ENCODE results near the gene ZNF615.

ZNF615 gene

DNA sequence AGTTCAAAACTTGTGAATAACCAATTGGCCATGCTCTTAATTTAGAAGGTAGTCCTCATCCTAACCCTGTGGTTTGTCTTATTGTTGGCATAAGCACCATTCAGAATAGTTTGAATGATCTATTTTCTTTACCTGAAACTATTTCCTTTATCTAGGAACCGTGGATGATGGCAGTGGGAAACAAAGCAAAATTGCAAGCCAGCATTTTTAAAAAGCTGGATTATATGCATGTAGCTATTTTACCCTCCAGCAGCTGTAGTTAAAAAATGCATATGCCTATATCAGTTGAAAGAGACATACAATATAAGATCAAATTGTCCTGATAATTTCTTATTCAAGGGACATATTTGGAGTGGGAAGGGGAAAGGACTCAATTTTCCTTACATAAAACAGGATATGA, 61.4 kb downstream of the ZNF615 start:
- DNase-seq (ENCODE audit: extremely low read depth, insufficient read length): no peak
- Histone ChIP-seq H3K4me3 (replicated peaks; ENCODE audit: low read depth, low read length) (no peak overlapping the region), H3K36me3 (ENCODE audit: control insufficient read depth, insufficient read depth, low read length) (peaks cover 1% of the 10 kb centered on the region), H3K27me3 (replicated peaks; ENCODE audit: control insufficient read depth, insufficient read depth, low read length) (no peaks in the 10 kb centered on the region)
- TF ChIP-seq, protein P1, sequence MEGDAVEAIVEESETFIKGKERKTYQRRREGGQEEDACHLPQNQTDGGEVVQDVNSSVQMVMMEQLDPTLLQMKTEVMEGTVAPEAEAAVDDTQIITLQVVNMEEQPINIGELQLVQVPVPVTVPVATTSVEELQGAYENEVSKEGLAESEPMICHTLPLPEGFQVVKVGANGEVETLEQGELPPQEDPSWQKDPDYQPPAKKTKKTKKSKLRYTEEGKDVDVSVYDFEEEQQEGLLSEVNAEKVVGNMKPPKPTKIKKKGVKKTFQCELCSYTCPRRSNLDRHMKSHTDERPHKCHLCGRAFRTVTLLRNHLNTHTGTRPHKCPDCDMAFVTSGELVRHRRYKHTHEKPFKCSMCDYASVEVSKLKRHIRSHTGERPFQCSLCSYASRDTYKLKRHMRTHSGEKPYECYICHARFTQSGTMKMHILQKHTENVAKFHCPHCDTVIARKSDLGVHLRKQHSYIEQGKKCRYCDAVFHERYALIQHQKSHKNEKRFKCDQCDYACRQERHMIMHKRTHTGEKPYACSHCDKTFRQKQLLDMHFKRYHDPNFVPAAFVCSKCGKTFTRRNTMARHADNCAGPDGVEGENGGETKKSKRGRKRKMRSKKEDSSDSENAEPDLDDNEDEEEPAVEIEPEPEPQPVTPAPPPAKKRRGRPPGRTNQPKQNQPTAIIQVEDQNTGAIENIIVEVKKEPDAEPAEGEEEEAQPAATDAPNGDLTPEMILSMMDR (IDR thresholded peaks at IDR 0.05; ENCODE audit: insufficient read depth, low read length, poor library complexity, severe bottlenecking): no peak

DNA sequence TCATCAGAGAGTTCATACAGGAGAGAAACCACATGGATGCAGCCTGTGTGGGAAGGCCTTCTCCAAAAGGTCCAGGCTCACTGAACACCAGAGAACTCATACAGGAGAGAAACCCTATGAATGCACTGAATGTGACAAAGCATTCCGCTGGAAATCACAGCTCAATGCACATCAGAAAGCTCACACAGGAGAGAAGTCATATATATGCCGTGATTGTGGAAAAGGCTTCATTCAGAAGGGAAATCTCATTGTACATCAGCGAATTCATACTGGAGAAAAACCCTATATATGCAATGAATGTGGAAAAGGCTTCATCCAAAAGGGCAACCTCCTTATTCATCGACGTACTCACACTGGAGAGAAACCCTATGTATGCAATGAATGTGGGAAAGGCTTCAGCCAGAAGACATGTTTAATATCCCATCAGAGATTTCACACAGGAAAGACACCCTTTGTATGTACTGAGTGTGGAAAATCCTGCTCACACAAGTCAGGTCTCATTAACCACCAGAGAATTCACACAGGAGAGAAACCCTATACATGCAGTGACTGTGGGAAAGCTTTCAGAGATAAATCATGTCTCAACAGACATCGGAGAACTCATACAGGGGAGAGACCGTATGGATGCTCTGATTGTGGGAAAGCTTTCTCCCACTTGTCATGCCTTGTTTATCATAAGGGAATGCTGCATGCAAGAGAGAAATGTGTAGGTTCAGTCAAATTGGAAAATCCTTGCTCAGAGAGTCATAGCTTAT, 63.0 kb downstream of the ZNF615 start:
- TF ChIP-seq, protein P1 (IDR thresholded peaks at IDR 0.05; ENCODE audit: insufficient read depth, low read length, poor library complexity, severe bottlenecking): no peak
- Histone ChIP-seq H3K4me3 (replicated peaks; ENCODE audit: low read depth, low read length) (no peak overlapping the region), H3K27me3 (replicated peaks; ENCODE audit: control insufficient read depth, insufficient read depth, low read length) (no peaks in the 10 kb centered on the region), H3K36me3 (ENCODE audit: control insufficient read depth, insufficient read depth, low read length) (peaks cover 9% of the 10 kb centered on the region)
- DNase-seq (ENCODE audit: extremely low read depth, insufficient read length): no peak

Data from GM06990 (cell line).